HG03066 (cell line): ENCODE measurements around the gene ZC2HC1B.
"Not testable (repeated sequence)": the region's sequence is repeated elsewhere in the genome, so short reads cannot be mapped to it uniquely, and the experiment has no call there.

Experiments
- ATAC-seq: cut with Tn5 transposase; IDR thresholded peaks from one replicate; pipeline ENCODE4 v1.9.1; 2021; ENCODE audit warnings: low read depth; ENCODE audit not compliant: unreplicated experiment

Gene ZC2HC1B

GRCh38 chr6:143864234-143864633 is at the start of gene ZC2HC1B:
Gene ZC2HC1B, plus strand, starts transcription at chr6:143864474. Its CDS starts 66 bp downstream, at chr6:143864540.
- no peak for ATAC-seq

- ATAC-seq = no peak
Measured at GRCh38 chr6:143817621-143818020, 46.7 kb upstream of the ZC2HC1B start.

GRCh38 chr6:143821359-143821758 is 42.9 kb upstream of the ZC2HC1B start:
- ATAC-seq = no peak

GRCh38 chr6:143822584-143823024 is 41.7 kb upstream of the ZC2HC1B start:
- no peak for ATAC-seq

GRCh38 chr6:143823548-143823947 is 40.7 kb upstream of the ZC2HC1B start:
- ATAC-seq = no peak

GRCh38 chr6:143828572-143828971 is 35.7 kb upstream of the ZC2HC1B start:
- ATAC-seq = no peak

- ATAC-seq = no peak
Measured at GRCh38 chr6:143836150-143836549, 28.1 kb upstream of the ZC2HC1B start.

- ATAC-seq = no peak
Measured at GRCh38 chr6:143838395-143838794, 25.9 kb upstream of the ZC2HC1B start.

GRCh38 chr6:143839196-143839595 is 25.1 kb upstream of the ZC2HC1B start:
- ATAC-seq = no peak

GRCh38 chr6:143840595-143841265 is 23.5 kb upstream of the ZC2HC1B start:
- no peak for ATAC-seq

GRCh38 chr6:143842461-143842901 is 21.8 kb upstream of the ZC2HC1B start:
- peak; percentile 13 for ATAC-seq

- ATAC-seq = peak; percentile 99
Measured at GRCh38 chr6:143842902-143843676, 21.2 kb upstream of the ZC2HC1B start, which contains the start of gene LTV1. Gene LTV1, plus strand, starts transcription at chr6:143843338. Its CDS starts 140 bp downstream, at chr6:143843478.

- ATAC-seq = peak; percentile 15
Measured at GRCh38 chr6:143843677-143843999, 20.6 kb upstream of the ZC2HC1B start.

- no peak for ATAC-seq
Measured at GRCh38 chr6:143844006-143844405, 20.3 kb upstream of the ZC2HC1B start.

GRCh38 chr6:143845033-143845432 is 19.2 kb upstream of the ZC2HC1B start:
- ATAC-seq = no peak

- not testable (repeated sequence) for ATAC-seq
Measured at GRCh38 chr6:143851706-143852105, 12.6 kb upstream of the ZC2HC1B start.

- not testable (repeated sequence) for ATAC-seq
Measured at GRCh38 chr6:143855057-143855456, 9.2 kb upstream of the ZC2HC1B start.

GRCh38 chr6:143856762-143857161 is 7.5 kb upstream of the ZC2HC1B start:
- not testable (repeated sequence) for ATAC-seq

GRCh38 chr6:143857651-143858050 is 6.6 kb upstream of the ZC2HC1B start:
- ATAC-seq = no peak

GRCh38 chr6:143859891-143860660 is 4.2 kb upstream of the ZC2HC1B start:
- ATAC-seq = no peak

GRCh38 chr6:143863771-143864170 is 503 bp upstream of the ZC2HC1B start:
- ATAC-seq = no peak
